Lung (tissue), 12 donors: ENCODE results near the gene ARL4A. TPM values are rescaled to one million over a fixed set of nuclear protein-coding genes. Genes with fewer than 3 reads are reported as not detected.

Source experiments
- ATAC-seq: fragments of 200-7000 bp; cut with Tn5 transposase; one replicate; pipeline ENCODE4 v1.9.1; 2020; ENCODE audit warnings: moderate number of reproducible peaks; ENCODE audit not compliant: insufficient read depth, low FRiP score
- DNase-seq, 3 donors: peaks; one replicate each; pipeline ENCODE4 v3.0.0-alpha.2; 2013 to 2017
- H3K27ac ChIP-seq, 2 donors: one replicate each; pipeline ENCODE4 v1.5.1; 2013; ENCODE audit warnings: mild to moderate bottlenecking in 2 of 2, moderate library complexity in 2 of 2, control low read depth in 1 of 2, inconsistent platforms in 1 of 2, low read depth in 1 of 2, low read length in 1 of 2
- H3K27me3 ChIP-seq, 3 donors: one replicate each; pipeline ENCODE4 v1.5.1; 2013; ENCODE audit warnings: low read length in 2 of 3; ENCODE audit not compliant: control insufficient read depth in 3 of 3, insufficient read depth in 3 of 3
- H3K36me3 ChIP-seq, 4 donors: one replicate each; pipeline ENCODE4 v1.5.1; 2013; ENCODE audit warnings: low read length in 4 of 4, mild to moderate bottlenecking in 1 of 4, moderate library complexity in 1 of 4; ENCODE audit not compliant: control insufficient read depth in 4 of 4, insufficient read depth in 4 of 4
- H3K4me1 ChIP-seq, 5 donors: one replicate each; pipeline ENCODE4 v1.5.1; 2013; ENCODE audit warnings: low read length in 5 of 5, mild to moderate bottlenecking in 2 of 5, moderate library complexity in 1 of 5; ENCODE audit not compliant: control insufficient read depth in 5 of 5, insufficient read depth in 5 of 5
- H3K4me3 ChIP-seq: one replicate; pipeline ENCODE4 v1.5.1; 2013; ENCODE audit warnings: mild to moderate bottlenecking, control low read depth, moderate library complexity
- H3K9ac ChIP-seq, 2 donors: one replicate each; pipeline ENCODE4 v1.5.1; 2013; ENCODE audit warnings: low read length in 2 of 2, control low read depth in 1 of 2; ENCODE audit not compliant: insufficient read depth in 1 of 2
- H3K9me3 ChIP-seq, 4 donors: one replicate each; pipeline ENCODE4 v1.5.1; 2013; ENCODE audit warnings: low read length in 3 of 4, mild to moderate bottlenecking in 1 of 4, moderate library complexity in 1 of 4; ENCODE audit not compliant: control insufficient read depth in 4 of 4, insufficient read depth in 3 of 4
- WGBS, 2 donors: extraction: QIAGEN DNeasy Blood & Tissue Kit; methylation state at CpG; one replicate each; pipeline ENCODE4 v1.1.7; 2013; 5-methylcytosine and 5-hydroxymethylcytosine counted together
- polyA plus RNA-seq, 2 donors: library from polyadenylated mRNA; stranded (reverse); fragments of 200-250 nt; gene quantifications; one replicate each; pipeline ENCODE4 v1.2.1, GENCODE V29; 2013
- total RNA-seq, 2 donors: library from RNA; depleted of rRNA in 1 of 2; stranded (reverse); fragments of >200 nt in 1 of 2; gene quantifications; one replicate each; pipeline ENCODE4 v1.2.1, GENCODE V29; 2014 to 2021
- TF ChIP-seq, protein P1 (sequence below): IDR thresholded peaks from 2 replicates; pipeline ENCODE4 v1.5.1; 2012; ENCODE audit warnings: mild to moderate bottlenecking; ENCODE audit errors: control extremely low read depth, extremely low read depth
- donor health status: control.
- donor health status: control.
- donor health status: Bipolar disorder and iron deficiency.
- donor health status: healthy.
- donor health status: DM: yes; HTN: yes; CAD: no.

Gene ARL4A
- total and polyA plus RNA-seq, 4 donors: 21.4 to 34.8 (median 33.0) TPM

DNA sequence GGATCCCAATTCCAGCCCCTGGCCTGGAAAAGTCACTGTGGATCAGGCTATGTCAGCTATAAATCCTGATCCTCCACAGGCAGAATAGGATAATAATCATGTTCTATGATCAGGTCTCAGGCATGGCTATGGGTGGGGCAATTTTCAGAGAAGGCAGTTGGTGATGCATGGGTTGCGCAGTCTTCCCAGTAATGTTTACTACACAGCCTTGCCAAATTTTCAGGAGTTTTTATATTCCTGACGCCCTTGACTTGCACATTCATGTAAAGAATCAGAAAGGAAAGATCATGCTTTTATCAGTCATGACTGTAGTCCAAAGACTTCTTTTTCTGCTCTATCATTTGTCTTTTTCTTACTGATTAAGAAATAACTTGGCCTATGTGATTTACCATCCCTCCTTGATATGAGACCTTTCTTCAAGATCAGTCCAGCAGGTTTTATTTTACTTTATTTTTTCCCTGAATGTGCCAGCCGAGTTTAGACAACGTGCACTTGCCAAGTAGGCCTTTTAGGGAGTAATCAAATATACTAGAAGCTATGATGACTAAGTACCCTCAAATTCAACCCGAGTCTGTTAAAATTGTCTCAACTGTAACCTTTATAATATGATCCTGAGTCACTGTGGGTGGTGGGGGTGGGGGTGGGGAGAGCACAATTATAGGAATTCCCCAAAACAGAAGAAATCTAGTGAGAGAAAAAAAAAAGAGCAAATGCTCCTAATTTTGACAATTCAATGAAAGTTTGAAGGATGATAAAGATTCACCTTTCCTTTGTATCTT is 31.9 kb downstream of the ARL4A start:
- Histone ChIP-seq H3K4me3 (no peak overlapping the region), H3K9me3 (no peaks in the 10 kb centered on the region), H3K36me3 (no peaks in the 10 kb centered on the region), H3K27me3 (no peaks in the 10 kb centered on the region), H3K27ac (peak overlapping the region in 1 of 2 donors; percentile 42), H3K4me1 (peaks cover 6 to 26% (median 14%) of the 10 kb centered on the region in 5 donors), H3K9ac (no peak overlapping the region)
- ATAC-seq (peak; percentile 28), DNase-seq (no peak)
- 41 to 53% methylated on average over 5 of the region's 5 CpGs for WGBS, 2 donors
- TF ChIP-seq, protein P1, sequence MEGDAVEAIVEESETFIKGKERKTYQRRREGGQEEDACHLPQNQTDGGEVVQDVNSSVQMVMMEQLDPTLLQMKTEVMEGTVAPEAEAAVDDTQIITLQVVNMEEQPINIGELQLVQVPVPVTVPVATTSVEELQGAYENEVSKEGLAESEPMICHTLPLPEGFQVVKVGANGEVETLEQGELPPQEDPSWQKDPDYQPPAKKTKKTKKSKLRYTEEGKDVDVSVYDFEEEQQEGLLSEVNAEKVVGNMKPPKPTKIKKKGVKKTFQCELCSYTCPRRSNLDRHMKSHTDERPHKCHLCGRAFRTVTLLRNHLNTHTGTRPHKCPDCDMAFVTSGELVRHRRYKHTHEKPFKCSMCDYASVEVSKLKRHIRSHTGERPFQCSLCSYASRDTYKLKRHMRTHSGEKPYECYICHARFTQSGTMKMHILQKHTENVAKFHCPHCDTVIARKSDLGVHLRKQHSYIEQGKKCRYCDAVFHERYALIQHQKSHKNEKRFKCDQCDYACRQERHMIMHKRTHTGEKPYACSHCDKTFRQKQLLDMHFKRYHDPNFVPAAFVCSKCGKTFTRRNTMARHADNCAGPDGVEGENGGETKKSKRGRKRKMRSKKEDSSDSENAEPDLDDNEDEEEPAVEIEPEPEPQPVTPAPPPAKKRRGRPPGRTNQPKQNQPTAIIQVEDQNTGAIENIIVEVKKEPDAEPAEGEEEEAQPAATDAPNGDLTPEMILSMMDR: no peak

DNA sequence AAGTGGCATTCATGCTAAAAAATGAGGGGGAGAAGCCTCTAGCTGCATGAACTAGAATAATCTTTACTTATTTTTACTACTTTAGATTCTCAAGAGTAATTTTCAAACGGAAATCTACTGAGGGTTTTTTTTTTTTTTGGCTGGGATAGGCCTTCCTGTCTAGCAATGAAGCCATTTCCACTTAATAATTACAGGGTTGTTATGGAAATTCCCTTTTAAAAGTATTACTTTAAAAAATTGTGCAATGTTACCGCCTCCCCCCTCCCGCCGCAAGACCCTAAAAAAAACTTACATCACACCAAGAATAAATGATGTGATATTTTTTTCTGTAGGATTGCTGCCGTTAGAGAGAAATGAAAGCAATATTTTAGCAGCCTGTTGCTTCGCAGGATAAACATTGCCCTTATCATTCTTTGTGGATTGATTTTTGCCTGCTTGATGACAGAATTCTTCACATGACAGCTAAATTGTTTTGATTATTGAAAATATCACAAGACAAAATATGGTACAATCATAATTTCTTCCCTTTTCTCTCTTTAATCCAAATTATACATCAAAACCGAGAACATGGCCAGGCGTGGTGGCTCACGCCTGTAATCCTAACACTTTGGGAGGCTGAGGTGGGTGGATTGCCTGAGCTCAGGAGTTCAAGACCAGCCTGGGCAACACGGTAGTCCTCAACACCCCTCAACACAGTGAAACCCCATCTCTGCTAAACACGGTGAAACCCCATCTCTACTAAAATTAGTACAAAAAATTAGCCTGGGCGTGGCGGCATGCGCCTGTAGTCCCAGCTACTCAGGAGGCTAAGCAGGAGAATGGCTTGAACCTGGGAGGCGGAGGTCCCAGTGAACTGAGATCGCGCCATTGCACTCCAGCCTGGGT is 32.8 kb downstream of the ARL4A start:
- H3K9ac ChIP-seq: peak overlapping the region in 1 of 2 donors; percentile 37
- ATAC-seq: no peak
- no peak overlapping the region for H3K4me3 ChIP-seq
- 67 to 69% methylated on average over 17 of the region's 17 CpGs for WGBS, 2 donors
- H3K4me1 ChIP-seq: peaks cover 6 to 25% (median 14%) of the 10 kb centered on the region in 5 donors
- H3K27ac ChIP-seq: peak overlapping the region; percentile 59 to 61
- TF ChIP-seq, protein P1: no peak
- DNase-seq: peak; percentile 44 to 85 (median 77)
- no peaks in the 10 kb centered on the region for H3K36me3 ChIP-seq
- no peaks in the 10 kb centered on the region for H3K9me3 ChIP-seq
- H3K27me3 ChIP-seq: no peaks in the 10 kb centered on the region

DNA sequence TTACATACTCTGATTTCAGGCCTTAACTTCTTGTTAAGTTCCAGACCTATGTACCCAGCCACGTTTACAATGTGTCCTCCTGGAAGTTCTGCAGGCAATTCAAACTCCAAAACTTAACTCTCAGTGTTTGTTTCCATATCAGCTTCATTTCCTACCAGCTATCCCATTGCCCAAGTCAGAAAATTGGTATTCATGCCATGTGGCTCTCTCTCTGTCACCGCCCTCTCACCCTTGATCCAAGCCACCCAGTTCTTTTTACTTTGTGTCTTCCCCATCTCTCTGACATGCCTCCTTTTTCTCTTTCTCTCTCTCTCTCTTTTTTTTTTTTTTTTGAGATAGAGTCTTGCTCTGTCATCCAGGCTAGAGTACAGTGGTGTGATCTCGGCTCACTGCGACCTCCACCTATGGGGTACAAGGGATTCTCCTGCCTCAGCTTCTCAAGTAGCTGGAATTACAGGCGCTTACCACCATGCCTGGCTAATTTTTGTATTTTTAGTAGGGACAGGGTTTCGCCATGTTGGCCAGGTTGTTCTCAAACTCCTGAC is 33.9 kb downstream of the ARL4A start:
- H3K9me3 ChIP-seq: no peaks in the 10 kb centered on the region
- no peak overlapping the region for H3K9ac ChIP-seq
- TF ChIP-seq, protein P1: no peak
- ATAC-seq: no peak
- H3K4me3 ChIP-seq: no peak overlapping the region
- WGBS, 2 donors: 93 to 95% methylated on average over 6 of the region's 6 CpGs
- H3K27ac ChIP-seq: no peak overlapping the region
- no peaks in the 10 kb centered on the region for H3K36me3 ChIP-seq
- H3K27me3 ChIP-seq: no peaks in the 10 kb centered on the region
- peaks cover under 1 to 18% (median 9%) of the 10 kb centered on the region in 5 donors for H3K4me1 ChIP-seq
- no peak for DNase-seq
